ENCODE data around the gene PARD6A. TPM values are rescaled to one million over a fixed set of nuclear protein-coding genes. Genes with fewer than 3 reads are reported as not detected.

Gene PARD6A
- total RNA-seq, 1 donor from 2014 or later: 5.6 TPM

DNA sequence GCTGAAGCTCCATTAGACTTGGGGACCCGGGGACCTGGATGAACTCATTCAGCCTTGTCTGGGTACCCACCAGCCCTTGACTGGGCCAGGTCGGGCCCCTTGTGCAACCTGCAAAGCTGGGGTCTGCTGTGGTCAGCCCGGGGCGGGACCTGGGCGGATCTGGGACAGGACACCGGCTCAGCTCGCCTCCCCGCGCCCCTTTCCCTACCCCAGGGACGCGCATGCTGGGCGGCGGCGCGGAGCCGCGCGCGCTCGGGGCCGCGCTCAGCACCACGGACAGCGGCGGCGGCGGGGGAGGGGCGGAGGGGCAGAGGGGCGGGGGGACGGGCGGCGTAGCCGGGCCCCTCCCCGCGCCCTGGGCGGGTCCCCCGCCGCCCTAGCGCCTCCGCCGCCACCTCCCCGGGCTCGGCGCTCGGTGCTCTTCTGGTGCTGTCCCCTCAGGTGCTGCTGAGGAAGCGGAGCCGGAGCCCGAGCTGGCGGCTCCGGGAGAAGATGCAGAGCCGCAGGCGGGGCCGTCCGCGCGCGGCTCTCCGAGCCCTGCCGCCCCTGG lies 8.1 kb upstream of the PARD6A start:
- intact Hi-C loops (cut with DNase I): no loop called here
- no peak for DNase-seq (ENCODE audit: low spot score)
- no peak for ATAC-seq

DNA sequence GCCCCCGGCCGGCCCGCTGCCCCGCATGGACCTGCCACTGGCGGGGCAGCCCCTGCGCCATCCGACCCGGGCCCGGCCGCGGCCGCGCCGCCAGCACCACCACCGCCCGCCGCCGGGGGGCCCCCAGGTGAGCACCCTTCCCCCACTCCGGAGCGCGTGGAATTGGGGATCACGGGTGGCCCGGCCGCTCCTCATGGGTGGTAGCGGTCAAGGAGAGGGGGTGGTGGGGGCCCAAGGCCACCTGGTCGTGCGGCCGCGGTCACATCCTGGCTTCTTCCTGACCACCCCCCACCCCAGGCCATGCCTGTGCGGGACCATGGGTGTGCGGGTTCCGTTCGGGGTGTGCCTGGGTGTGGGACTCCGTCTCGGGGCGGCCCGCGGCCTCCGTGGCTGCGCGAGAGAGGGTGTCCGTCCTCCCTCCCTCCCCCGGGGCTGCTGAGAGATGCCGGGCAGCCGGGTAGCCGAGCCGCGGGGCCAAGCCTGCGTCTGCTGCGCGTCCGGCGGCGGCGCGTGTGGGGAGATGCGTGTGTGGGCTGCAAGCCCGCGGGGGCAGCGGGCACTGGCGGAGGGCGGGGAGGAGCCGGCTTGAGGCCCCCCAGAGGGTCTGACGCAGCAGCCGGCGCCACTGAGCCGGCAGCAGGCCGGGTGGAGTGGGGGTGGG lies 7.5 kb upstream of the PARD6A start:
- DNase-seq (ENCODE audit: low spot score) (no peak), ATAC-seq (no peak)
- intact Hi-C loops (cut with DNase I): no loop called here

DNA sequence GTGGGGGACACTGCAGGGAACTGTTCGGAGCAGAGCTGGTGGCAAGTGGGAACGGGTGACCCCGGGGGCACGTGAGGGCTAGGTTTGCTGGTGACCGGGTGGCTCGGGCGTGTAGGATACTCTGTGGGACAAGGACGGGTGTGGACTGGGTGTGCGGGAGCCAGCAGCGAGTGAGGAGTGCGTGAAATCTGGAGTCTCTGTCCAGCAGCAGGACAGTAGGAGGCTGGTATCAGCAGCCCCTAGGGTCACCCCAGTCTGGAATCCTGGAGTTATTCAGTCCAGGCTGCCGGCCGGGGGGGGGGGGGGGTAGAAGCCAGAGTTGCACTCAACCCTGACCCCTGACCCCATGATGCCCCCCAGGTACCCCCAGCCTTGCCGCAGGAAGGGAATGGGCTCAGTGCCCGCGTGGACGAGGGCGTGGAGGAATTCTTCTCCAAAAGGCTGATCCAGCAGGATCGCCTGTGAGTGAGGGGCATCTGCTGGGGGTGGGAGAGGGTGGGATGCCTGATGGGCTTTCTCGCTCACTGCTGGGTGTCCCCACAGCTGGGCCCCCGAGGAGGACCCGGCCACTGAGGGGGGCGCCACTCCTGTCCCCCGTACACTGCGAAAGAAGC lies 6.9 kb upstream of the PARD6A start:
- DNase-seq (ENCODE audit: low spot score): no peak
- ATAC-seq: no peak

DNA sequence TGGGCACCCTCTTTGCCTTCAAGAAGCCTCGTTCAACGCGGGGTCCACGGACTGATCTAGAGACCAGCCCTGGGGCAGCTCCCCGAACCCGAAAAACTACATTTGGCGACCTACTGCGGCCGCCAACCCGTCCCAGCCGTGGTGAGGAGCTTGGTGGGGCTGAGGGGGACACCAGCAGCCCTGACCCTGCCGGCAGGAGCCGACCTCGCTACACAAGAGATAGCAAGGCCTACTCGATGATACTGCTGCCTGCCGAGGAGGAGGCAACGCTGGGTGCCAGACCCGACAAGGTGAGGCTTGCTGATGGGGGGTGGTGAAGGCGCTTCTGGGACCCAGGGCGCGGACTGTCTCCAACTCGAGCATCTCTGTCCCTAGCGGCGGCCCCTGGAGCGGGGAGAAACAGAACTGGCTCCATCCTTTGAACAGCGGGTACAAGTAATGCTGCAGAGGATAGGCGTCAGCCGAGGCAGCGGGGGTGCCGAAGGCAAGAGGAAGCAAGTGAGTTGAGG lies 6.3 kb upstream of the PARD6A start:
- intact Hi-C loops (cut with DNase I): no loop called here
- DNase-seq (ENCODE audit: low spot score) (no peak), ATAC-seq (no peak)

More for the DNA sequence above, 6.9 kb upstream of the PARD6A start:
- intact Hi-C loops (cut with DNase I): no loop called here

DNA sequence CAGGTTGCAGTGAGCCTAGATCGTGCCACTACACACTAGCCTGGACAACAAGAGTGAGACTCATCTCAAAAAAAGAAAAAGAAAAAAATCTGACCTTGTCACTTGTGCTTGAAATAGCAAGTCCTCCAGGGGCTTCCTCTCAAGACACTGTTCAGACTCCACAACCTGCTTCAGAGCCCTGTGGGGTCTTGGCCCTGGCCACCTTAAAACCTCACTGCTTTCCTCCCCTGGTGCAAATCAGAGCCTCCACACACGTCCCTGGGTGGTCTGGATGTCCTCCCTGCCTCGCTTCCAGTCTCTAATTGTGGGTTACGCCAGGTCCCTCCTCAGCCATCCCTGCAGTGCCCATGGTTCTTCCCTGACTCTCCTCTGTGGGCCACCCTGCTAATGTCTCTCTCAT lies 5.4 kb upstream of the PARD6A start:
- DNase-seq (ENCODE audit: low spot score) (no peak), ATAC-seq (no peak)
- intact Hi-C loops (cut with DNase I): no loop called here

DNA sequence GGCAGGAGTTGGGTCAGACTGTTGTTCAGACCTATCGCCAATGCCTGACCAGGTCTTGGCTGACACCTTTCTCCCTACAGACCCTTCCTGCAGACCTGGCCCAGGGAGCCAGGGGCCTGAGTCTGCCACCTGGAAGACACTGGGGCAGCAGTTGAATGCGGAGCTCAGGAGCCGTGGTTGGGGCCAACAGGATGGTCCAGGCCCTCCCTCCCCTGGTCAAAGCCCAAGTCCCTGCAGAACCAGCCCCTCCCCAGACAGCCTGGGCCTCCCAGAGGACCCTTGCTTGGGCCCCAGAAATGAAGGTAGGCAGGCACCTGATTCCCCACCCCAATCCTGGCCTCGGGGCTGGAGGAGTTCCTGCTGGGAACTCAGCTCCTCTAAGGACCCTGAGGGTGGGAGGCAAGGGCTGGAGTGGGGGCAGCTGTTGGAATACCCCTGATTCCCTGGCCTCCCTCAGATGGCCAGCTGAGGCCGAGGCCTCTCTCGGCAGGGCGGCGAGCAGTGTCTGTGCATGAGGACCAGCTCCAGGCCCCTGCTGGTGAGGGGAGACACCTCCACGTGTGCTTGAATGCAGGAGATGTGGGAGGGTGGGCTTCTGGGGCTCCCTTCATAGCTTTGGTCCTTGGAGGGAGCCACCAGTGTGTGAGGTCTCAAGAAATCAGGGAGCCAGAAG lies 4.3 kb upstream of the PARD6A start:
- intact Hi-C loops (cut with DNase I): no loop called here
- DNase-seq (ENCODE audit: low spot score): no peak
- no peak for ATAC-seq

DNA sequence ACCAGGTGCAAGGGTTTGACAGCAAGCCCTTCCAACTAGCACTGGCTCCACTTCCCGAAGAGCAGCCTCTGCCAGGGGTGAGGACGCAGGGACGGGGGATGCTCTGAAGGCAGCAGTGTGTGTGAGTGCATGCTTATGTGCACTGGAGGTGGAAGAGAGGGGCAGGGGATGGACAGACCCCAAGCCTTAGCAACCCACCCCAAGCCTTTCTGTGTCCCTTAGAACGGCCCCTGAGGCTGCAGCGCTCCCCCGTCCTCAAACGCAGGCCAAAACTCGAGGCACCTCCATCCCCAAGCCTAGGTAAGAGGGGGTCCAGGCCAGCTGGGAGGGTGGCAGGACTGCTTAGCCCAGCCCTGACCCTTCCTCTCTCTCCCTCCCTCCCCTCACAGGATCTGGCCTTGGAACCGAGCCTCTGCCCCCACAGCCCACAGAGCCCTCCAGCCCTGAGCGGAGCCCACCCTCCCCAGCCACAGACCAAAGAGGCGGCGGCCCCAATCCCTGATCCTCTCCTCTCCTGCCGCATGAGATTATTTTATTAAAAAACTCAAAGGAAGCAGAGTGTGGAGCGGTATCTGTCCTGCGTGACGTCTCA lies 3.6 kb upstream of the PARD6A start:
- DNase-seq (ENCODE audit: low spot score) (no peak), ATAC-seq (no peak)
- intact Hi-C loops (cut with DNase I): no loop called here

DNA sequence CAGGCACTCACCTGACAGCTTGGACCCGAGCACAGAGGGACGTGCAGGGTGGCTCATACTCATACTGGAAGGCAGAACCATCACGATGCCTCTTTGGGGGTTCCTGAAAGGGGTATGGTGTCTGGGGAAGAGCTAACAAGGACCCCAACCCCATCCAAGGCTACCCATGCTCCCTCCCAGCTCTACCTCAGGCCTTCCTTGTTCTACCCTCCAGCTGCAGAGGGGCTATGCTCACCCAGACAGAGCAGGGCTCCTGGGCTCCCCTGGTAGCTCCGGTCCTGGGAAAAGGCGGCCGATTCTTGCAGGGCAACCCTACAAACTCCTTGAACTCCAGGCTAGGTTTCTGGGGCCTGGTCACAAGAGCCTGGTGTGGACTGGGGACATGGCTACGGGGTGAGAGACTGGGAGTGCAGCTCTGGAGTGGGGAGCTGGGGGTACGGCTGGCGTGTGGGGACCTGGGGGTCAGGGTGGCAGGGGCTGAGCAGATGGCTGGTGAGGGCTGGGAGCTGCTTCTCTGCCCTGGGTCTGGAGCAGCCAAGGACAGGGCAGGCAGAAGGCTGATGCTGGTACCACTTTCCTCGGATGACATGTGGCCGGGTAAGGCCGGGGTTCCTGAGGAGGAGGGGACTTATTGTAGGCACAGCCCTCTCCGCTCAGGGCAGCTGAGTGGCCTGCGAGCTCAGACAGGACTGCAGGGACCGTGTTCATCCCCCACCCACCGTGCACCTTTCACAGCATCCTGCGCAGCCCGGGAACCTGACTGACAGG lies 2.8 kb upstream of the PARD6A start:
- intact Hi-C loops (cut with DNase I): no loop called here
- DNase-seq (ENCODE audit: low spot score) (no peak), ATAC-seq (no peak)

DNA sequence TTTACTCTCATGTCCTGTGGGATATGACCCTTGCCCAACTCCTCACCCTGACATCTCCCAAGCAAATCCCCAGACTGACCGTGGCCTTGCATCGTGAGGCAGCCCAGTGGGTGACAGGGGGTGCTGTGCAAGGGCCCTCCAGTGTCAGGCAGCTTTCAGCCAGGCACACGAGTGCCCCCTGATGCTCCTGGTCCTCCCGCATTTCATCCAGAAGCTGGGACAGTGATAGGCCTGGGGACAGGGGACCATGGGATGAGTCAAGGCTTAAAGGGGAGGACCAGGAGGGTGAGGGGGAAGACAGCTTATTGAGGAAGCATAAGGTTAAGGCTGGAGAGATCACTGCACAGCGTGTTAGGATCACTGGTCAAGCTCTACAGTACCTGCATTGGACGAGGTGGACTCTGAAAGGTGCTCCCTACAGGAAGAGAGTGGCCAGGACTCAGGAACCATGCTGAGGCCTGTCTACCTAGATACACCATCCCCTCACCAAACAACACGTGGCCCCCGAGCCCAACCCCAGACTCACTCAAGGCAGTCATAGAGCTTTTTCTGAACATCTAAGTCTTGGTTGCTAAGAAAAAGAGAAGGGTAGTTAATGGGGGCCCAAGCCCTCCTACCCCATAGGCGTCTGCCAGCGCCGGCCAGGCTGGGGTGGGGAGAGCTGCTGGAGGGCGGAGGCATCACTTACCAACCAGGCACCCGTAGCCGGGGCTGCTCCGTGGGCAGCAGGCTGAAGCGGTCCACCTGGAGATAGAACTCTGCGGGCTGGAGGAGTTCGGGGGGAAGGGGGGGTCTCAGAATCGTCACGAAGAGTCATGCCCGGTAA lies 1.7 kb upstream of the PARD6A start:
- ATAC-seq (no peak), DNase-seq (ENCODE audit: low spot score) (no peak)
- intact Hi-C loops (cut with DNase I): no loop called here

DNA sequence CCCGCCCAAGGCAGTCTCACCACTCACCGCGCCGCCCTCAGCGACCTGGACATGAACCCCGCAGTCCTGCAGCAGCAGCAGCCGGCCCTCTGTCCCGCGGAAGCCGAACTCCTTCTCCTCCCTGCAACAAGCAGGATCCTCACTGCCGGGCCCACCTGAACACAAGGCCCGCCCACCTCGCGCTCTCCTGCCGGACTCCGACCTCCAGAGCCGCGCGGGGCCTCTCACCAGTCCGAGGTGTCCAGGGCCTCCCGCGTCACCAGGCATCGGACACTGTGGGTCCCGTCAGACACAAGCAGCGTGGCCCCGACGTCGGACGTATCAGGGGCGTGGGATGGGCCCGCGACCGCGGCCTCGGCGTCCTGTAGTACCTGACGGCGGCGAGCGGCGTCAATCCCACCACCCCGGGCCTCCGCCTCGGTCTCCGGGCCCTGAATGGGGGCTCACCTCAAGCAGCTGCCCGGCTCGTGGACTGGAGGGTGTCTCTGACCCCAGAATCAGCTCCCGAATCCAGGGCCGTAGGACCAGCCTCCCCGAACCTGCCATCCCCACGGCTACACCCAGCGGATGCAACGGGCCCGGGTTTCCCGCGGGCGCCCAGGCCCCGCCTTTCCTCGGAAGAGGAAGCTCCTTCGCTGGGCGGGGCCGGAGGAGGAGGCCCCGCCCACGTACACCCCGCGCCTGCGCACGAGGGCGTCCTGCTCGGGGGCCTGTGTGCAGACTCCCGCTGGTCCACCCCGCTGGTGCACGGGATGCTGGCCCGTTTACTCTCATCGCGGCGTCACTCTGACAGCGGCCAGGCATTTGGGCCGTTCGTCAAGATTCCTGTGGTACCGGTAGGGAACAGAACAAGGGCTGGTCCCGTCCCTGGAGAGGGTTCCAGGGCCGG lies 841 bp upstream of the PARD6A start, which contains the start of gene ACD:
TSS of gene ACD (minus strand) at position 586 of the 889 bp plus-strand sequence. CDS start at position 546, 40 bp downstream.
- intact Hi-C loops (cut with DNase I): loop anchor here (10.0 kb wide), 1 partner anchor 135 kb away; the partner anchor contains the start of gene RIPOR1
- peak; percentile 95 for DNase-seq (ENCODE audit: low spot score)
- peak; percentile 95 for ATAC-seq

DNA sequence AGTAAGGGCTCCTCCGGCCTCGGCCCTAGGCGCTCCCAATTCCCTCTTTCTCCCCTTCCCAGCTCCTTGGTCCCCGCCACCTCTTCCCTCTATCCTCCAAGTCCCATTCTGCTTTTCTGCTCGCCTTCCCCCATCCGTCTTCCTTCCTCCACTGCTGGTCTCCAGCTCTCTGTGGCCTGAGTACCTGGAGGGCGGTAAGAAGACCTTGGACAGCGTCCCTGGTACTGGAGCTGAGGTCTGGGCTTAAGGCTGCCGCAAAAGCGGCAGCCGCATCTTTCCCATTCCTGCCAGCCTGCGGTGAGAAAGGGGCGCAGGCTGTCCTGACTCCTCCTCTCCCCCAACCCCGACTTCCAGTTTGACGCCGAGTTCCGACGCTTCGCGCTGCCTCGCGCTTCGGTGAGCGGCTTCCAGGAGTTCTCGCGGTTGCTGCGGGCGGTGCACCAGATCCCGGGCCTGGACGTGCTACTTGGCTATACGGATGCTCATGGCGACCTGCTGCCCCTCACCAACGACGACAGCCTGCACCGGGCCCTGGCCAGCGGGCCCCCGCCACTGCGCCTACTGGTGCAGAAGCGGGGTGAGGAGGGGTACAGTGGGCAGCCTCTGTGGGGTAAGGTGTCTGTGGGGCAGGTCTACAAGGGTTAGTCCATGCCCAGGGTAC lies 471 bp downstream of the PARD6A start:
- intact Hi-C loops (cut with DNase I): loop anchor here (10.0 kb wide), 1 partner anchor 136 kb away; the partner anchor contains the start of gene RIPOR1
- no peak for DNase-seq (ENCODE audit: low spot score)
- no peak for ATAC-seq

DNA sequence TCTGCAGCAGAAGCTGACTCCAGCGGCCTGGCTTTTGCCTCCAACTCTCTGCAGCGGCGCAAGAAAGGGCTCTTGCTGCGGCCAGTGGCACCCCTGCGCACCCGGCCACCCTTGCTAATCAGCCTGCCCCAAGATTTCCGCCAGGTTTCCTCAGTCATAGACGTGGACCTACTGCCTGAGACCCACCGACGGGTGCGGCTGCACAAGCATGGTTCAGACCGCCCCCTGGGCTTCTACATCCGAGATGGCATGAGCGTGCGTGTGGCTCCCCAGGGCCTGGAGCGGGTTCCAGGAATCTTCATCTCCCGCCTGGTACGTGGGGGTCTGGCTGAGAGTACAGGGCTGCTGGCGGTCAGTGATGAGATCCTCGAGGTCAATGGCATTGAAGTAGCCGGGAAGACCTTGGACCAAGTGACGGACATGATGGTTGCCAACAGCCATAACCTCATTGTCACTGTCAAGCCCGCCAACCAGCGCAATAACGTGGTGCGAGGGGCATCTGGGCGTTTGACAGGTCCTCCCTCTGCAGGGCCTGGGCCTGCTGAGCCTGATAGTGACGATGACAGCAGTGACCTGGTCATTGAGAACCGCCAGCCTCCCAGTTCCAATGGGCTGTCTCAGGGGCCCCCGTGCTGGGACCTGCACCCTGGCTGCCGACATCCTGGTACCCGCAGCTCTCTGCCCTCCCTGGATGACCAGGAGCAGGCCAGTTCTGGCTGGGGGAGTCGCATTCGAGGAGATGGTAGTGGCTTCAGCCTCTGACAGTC lies 1.3 kb downstream of the PARD6A start:
- ATAC-seq: no peak
- intact Hi-C loops (cut with DNase I): loop anchor here (10.0 kb wide), 1 partner anchor 137 kb away; the partner anchor contains the start of gene RIPOR1
- DNase-seq (ENCODE audit: low spot score): no peak

DNA sequence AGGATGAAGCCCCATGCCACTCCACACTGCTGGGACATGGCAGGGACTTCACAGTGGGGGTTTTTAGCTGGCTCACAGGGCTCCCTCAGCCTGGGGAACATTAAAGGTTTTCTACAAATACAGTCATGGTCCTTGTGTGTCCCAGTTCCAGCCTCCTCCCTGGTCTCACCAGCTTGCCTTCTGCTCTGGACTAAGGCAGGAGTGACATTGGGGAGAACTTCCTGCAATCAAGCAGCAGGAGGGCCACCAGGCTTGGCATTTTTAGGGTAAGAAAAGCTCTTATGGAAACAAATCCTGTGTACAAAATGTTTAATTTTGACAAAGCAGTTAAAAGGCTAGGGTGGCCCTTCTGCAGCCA lies 1.9 kb downstream of the PARD6A start:
- intact Hi-C loops (cut with DNase I): loop anchor here (10.0 kb wide), 1 partner anchor 138 kb away; the partner anchor contains the start of gene RIPOR1
- DNase-seq (ENCODE audit: low spot score): no peak
- no peak for ATAC-seq

DNA sequence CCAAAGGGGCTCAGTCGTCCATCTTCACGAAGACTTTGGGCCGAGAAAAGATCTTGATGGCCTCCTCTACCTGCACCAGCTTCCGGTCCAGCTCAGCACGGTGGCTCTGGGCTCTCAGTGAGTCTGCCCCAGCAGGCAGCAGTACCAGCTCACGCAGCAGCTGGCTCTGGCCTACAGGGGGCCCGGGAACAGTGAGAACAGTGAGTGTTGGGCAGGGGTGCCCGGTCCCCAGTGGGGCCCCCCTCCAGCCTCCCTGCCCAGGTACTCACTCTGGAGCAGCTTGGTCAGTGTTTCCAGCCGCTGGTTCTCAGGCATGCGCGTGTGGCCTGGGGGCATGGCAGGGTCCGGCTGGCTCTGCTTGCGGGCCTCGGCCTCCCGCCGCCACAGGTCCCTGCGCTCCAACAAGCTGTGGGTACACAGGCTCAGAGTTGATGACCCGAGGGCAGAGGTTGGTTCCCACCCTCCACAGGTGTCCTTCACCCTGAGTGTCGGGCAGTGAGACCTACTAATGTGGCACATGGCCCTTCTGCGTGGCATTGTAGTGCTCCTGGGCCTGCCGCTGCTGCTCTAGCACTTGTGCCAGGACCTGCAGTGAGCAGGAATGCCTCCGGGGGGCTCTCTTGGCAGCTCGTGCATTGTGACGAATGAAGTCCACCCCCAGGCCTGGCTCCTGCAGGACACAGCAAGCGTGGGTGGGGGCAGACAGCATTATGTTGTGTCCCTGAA lies 2.6 kb downstream of the PARD6A start:
- intact Hi-C loops (cut with DNase I): loop anchor here (10.0 kb wide), 1 partner anchor 139 kb away; the partner anchor contains the start of gene RIPOR1
- no peak for DNase-seq (ENCODE audit: low spot score)

DNA sequence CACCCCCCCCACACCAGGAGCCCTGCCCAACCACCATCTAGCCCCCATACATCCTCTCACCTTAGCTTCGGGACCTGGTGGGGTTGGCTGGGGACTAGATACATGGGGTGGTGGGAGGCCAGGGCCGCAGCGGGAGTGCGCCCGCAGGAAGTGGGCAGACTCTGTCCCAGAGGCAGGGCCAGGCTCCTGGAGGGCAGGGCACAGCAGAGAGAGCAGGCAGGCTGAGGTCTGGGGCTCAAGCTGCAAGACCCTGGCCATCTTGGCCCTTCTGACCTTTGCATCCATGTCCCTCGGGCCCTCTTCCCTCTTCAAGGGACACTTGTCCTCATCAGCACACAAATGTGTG lies 3.1 kb downstream of the PARD6A start:
- DNase-seq (ENCODE audit: low spot score) (no peak), ATAC-seq (no peak)
- intact Hi-C loops (cut with DNase I): loop anchor here (10.0 kb wide), 1 partner anchor 139 kb away; the partner anchor contains the start of gene RIPOR1

More for the DNA sequence above, 2.6 kb downstream of the PARD6A start:
- no peak for ATAC-seq
